ENCODE results near the gene CCR6.

The CCR6 gene

DNA sequence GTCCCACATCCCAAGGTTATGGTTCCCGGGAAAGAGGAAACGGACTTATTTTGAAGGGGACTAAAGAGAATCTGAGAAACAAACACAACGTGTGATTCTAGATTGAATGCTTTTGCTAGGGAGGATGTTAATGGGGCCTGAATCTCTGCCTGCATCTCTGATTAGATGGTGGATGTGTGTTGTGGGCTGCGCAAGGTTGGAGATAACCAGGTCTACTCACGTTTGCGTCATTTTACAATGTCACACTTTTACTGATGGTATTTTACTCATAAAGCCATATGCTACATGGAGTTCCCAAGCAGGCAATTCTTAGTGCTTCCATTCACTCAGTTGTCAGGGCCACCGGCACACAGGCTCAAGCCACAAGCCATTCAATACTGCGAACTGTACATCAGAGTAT lies 23.2 kb upstream of the CCR6 start:
- no peak for DNase-seq

- DNase-seq: no peak
Measured at GRCh38 chr6:167100241-167100674, 22.6 kb upstream of the CCR6 start.

- DNase-seq: no peak
Measured at GRCh38 chr6:167102318-167102717, 20.6 kb upstream of the CCR6 start.

DNA sequence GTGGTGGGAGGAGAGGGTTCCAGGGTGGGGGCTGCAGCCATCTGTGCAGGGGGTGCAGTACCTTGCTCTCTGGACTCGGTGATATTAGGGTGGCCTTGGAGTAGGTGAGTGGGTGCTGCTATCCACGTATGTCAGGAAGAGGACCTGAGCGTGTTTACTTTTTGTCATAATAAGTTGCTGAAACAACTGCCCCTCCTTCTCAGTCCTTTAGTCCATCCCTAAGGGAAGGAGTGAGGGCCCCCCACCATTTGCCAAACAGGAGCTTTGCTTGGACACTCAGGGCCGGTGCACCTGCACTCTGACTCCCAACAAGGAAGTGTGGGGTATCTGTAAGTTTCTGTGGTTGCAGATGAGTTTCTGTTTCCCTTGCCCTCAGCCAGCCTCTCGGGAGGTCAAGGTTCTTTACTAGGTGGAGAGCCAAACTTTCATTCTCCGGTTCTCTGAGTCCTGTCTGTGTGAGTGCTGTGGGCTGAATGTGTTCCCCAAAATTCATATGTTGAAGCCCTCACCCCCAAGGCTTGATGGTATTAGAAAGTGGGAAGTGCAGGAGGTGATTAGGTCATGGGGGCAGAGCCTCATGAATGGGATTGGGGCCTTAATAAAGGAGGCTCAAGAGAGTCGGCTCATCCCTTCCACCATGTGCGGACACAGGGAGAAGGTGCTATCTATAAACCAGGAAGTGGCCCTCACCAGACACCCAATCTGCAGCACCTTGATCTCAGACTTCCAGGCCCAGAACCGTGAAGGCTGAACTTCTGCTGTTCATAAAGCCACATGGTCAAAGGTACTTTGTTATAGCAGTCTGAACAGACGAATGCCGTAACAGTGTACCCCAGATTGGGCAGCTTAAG lies 19.6 kb upstream of the CCR6 start:
- no peak for DNase-seq

GRCh38 chr6:167104388-167104787 lies 18.5 kb upstream of the CCR6 start:
- no peak for DNase-seq

DNA sequence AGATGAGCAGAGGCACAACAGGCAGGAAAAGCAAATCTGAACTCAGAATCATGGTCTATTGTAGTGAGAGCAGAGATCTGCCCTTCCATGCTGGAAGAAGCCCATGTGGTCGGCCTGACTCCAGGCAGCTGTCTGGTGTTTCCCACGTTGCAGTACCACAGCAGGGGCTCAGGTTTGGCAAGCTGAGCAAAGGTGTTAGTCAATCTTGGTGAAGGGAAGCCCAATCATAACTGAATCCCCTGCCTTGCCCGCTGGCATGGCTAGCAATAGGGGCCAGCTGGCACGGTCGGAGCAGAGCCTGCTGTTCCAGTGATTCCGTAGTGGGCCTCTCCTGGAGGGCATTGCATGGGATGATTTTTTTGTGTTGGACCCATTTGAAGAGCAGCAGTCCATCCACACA lies 17.8 kb upstream of the CCR6 start:
- no peak for DNase-seq

DNA sequence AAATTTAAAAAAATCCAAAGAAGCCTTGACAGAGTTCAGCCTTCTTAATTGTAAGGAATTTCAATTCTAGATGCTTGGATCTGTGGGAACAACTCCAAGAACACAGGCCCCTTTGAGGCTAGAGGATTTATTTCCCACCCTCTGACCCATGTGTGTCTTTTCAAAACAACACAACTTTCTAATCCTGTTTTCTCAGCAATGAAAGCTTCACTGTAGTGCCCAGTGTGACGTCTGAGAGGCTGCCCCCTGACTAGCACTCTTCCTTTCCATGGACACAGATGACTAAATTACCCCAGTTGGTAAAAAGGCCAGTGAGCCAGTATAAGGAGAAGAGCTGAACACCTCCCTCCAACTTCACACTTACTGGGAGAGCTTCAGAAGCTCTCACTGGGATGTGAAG lies 16.5 kb upstream of the CCR6 start:
- DNase-seq: no peak

- no peak for DNase-seq
Measured at GRCh38 chr6:167107787-167108186, 15.1 kb upstream of the CCR6 start.

- no peak for DNase-seq
Measured at GRCh38 chr6:167108278-167108677, 14.6 kb upstream of the CCR6 start.

DNA sequence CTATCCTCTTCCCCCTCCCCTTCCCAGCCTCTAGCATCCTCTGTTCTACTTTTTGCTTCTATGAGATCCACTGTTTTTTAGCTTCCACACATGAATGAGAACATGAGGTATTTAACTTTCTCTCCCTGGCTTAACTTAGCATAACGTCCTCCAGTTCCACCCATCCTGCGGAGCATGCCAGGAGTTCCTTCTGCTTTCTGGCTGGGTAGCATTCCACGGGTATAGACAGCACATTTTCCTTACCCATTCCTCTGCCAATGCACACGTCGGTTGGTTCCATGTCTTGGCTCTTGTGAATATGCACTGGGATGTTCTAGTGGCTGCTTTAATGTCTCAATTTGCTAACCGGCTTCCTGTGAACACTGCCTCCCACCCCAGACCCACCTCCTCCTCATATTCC lies 13.2 kb upstream of the CCR6 start:
- DNase-seq: no peak

- DNase-seq: no peak
Measured at GRCh38 chr6:167111597-167111996, 11.3 kb upstream of the CCR6 start.

DNA sequence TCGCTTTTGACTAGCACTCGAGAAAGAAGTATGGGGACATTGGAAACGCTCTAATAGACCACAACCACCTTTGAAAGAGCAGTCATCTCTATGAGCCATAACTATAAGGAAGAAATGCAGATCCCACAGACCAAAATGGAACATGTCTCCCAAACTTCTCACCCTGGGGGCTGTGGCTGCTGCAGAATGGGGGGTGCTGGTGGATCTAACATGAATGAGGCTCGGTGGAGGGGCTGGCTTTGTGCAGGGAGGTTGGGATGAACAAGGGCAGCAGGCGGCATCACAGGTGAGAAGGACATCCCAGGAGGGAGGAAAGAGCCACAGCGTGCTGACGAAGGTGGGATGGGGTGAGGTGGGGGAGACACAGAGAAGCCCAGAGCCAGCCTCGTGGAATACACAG lies 10.5 kb upstream of the CCR6 start:
- DNase-seq: no peak

- no peak for DNase-seq
Measured at GRCh38 chr6:167113047-167113754, 9.7 kb upstream of the CCR6 start.

DNA sequence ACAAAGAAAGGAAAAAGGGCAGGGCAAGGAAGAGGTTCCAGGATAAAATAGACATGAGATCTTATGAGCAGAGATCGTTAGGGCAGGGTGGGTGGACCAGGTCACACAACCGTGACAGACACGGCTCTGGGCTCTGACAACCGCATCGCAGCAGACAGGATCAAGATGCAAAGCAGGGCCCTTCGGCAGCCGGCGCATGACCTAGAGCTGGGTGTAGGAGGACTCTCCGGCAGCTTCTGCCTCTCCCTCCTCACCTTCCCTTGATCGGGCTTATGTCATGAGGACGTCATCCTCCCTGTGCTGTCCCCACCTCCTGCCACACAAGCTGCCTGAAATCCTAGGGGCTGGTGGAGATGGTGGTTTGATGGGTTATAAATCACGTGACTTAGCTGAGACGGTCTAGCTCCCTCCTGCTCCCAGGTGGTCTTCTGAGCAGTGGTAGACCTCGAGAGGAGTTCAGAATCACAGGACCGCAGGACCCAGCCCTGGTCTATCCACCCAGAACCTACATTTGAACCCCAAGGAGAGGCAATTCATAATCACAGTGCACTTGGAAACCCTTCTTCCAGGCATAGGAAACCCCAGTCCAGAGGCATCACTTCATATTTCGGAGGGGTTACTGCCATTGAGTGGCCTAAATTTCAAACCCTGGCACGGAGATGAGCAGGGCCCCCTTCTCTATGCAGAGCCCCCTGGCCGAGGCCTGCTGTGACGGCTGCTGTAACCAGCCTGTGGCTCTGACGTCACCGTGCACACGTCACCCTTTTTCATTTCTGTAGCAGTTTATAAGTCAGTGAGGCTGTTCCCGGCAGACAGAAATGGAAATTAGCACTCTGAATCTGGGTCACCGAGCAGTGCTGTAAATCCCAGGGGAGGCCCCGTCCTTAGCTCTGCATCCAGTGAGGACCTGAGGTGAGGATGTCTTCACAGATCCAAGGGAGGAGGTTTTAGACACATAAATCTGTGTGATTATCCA lies 8.7 kb upstream of the CCR6 start:
- no peak for DNase-seq

DNA sequence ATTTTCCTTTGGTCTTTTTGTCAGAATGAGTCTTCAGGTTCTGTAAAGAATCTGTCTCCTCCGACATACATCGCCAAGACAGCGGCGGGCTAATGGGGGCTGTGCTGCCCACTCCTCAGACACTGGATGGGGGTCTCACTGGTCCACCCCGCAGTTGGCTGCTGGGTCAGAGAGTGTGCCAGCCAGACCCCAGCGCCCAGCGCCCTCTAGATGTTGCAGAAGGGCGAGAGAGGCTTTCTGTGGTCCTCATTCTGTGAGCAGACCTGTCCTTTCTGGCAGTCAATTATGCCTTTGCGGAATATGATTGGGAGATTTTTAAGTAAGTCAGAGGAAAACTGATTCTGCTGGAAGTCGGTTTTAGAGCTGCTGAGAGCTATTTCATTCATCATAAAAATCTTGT lies 7.8 kb upstream of the CCR6 start:
- DNase-seq: no peak

DNA sequence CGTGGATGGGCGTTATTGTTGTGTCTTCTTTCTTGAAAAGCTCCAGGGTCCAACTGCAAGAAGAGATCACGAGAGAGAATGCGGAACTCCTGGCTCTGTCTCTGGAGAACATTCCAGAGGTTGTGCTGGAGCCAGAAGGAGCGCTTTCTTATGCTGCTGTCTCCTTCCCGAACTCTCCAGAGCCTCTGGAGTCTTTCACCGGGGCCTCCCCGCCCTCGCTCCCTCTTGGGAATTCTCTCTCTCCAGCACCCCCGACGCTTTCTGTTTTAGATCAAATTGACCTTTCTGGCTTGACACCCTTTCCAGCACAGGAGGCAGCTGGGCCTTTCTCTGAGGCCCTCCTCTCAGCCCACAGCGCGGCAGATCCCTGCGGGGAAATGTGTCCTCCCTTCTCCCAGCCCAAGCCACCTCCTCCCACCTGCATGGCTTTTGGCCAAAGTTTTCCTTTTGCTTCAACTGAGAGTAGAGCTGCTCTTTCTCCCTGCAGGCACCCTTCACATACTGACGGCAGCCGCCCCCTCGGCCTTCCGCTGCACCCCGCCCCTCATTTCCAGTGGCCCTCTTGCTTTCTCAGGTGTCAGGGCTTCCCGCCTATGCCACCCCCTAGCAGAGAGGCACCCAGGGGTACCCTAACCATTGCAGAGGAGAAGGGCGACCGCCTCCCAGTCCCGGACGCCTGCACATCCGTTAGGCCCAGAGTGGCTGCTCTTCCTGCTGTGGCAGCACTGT lies 6.6 kb upstream of the CCR6 start:
- DNase-seq: no peak

DNA sequence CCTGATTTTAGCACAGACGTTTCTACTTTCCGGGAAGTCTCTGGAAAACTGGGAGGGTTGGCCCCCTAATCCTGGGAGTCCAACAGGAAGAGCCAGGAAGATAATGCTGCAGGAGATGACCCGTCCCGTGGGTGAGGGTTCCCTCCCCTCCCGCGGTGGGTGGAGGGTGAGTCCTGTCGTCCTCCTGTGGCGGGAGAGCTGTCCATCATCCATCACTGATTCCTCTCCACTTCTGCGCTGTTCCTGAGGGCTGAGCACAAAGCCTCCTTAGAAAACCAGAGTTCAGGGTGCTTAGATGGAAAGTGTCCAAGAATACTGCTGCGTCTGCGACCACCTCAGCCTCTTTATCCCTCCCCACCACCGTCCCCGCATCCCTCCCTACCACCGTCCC lies 6.1 kb upstream of the CCR6 start:
- no peak for DNase-seq

DNA sequence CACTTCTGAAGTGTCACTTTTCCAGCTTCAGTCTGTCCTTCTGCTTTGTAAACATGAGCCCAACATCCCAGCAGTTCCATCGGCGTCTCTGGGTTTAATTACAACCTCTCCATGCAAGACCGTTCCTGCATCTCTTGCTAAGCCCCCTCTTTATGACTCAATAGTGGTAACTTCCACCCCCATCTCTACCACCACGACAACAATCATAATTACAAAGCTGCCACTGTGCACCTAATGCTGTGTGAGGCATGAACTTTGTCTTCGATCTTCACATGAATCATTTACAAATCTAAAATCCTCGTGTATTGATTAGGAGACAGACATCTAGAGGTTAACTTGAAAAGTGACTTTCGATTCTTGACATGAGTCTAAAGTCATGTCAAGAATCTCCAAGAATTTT lies 4.9 kb upstream of the CCR6 start:
- no peak for DNase-seq

DNA sequence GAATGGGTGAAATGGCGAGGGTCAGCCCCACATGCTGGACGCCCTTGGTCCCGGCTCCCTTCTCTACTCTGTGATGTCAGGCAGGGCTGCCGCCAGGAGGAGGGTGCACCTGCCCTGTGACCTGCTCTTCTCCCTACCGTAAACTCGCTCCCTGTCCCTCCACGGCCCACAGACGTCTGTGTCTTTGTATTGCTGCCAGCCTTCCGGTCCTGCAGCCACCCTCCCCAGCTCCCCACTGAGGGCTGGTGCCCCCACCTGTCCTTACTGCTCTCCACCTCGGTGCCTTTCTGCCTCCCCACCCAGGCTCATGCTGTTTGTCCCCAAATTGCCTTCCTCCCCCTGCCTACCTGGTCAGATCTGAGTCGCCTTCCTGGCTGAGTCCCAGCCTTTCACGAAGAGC lies 4.1 kb upstream of the CCR6 start:
- no peak for DNase-seq

DNA sequence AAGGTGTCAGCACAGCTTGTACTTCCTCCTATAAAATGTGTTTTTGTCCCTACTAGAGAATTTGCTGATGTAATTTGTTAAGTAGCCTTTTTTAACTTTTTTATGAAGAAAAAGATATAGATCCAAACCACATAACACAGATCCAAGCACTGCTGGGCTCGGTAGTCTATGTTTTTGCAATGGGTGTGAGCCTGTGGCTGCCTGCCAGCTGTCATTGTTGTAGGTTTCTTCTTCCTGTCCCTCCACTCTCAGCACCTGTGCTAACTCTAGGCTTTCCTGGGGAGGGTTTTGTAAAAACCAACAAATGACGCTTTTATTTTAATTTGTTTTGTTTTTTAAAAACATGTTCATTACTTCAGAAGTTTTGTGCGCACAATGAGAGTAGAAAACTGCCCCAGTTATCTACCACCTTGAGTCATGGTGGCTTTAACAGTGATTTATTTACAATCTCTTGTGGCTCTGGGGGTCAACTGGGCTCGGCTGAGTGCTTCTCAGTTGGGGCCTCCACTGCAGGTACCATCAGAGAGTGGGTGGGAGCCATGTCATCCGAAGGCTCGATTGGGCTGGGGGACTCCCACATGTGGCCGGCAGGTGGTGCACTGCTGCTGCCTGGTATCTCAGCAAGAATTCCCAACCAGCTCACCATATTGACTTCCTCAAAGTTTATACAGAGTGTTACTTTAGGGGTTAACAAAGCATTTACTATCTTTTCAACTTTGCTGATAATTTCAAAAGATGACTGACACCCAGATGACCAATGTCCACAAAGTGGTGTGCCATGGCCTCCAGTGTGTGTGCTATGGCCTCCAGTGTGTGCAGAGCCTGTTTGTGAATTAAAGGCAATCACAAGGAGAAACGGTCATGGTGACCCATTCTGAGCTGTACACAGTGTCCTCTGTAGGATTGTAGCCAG lies 3.0 kb upstream of the CCR6 start:
- DNase-seq: no peak

GRCh38 chr6:167120583-167120903 lies 2.4 kb upstream of the CCR6 start:
- DNase-seq: no peak
